H9 (cell line): ENCODE data around the gene CEP83. TPM values are rescaled to one million over a fixed set of nuclear protein-coding genes. Genes with fewer than 3 reads are reported as not detected.

ENCODE experiments used
- DNase-seq: peaks from one replicate; pipeline ENCODE4 v3.0.0-alpha.2; 2017
- H2AFZ ChIP-seq: one replicate; pipeline ENCODE4 v1.6.1; 2013; ENCODE audit warnings: mild to moderate bottlenecking, low read length, control low read depth, moderate library complexity
- H2AK5ac ChIP-seq: 2 replicates; pipeline ENCODE4 v1.6.1; 2013; ENCODE audit warnings: low read length, control low read depth, mixed read lengths; ENCODE audit not compliant: insufficient read length
- H2BK120ac ChIP-seq: one replicate; pipeline ENCODE4 v1.6.1; 2013; ENCODE audit warnings: low read depth, mild to moderate bottlenecking, low read length, control low read depth, inconsistent platforms; ENCODE audit not compliant: poor library complexity, severe bottlenecking
- H2BK12ac ChIP-seq: 2 replicates; pipeline ENCODE4 v1.6.1; 2013; ENCODE audit warnings: low read length, control low read depth, mixed read lengths, low read depth; ENCODE audit not compliant: insufficient read length
- H2BK15ac ChIP-seq: 2 replicates; pipeline ENCODE4 v1.6.1; 2013; ENCODE audit warnings: low read depth, low read length, control low read depth
- H2BK20ac ChIP-seq: one replicate; pipeline ENCODE4 v1.6.1; 2013; ENCODE audit warnings: low read depth, mild to moderate bottlenecking, low read length, control low read depth, inconsistent platforms; ENCODE audit not compliant: poor library complexity, severe bottlenecking
- H2BK5ac ChIP-seq: 2 replicates; pipeline ENCODE4 v1.6.1; 2013; ENCODE audit warnings: low read length, control low read depth, mixed read lengths; ENCODE audit not compliant: insufficient read length
- H3K14ac ChIP-seq: 2 replicates; pipeline ENCODE4 v1.6.1; 2013; ENCODE audit warnings: low read length, control low read depth; ENCODE audit not compliant: insufficient read depth
- H3K18ac ChIP-seq: 2 replicates; pipeline ENCODE4 v1.6.1; 2013; ENCODE audit warnings: low read depth, mild to moderate bottlenecking, mixed read lengths, low read length, control low read depth; ENCODE audit not compliant: insufficient read length
- H3K23ac ChIP-seq: 2 replicates; pipeline ENCODE4 v1.6.1; 2013; ENCODE audit warnings: low read length, control low read depth, mixed read lengths, low read depth; ENCODE audit not compliant: insufficient read length
- H3K23me2 ChIP-seq: 2 replicates; pipeline ENCODE4 v1.6.1; 2013; ENCODE audit warnings: low read depth, mild to moderate bottlenecking, mixed read lengths, low read length, control low read depth; ENCODE audit not compliant: insufficient read length, poor library complexity, severe bottlenecking
- H3K27ac ChIP-seq: 2 replicates; pipeline ENCODE4 v1.5.1; 2013; ENCODE audit warnings: low read length, control low read depth, mixed read lengths, low read depth; ENCODE audit not compliant: insufficient read length
- H3K27me3 ChIP-seq: 2 replicates; pipeline ENCODE4 v1.6.1; 2013; ENCODE audit warnings: low read length, control low read depth, inconsistent platforms; ENCODE audit not compliant: insufficient read depth
- H3K4ac ChIP-seq: 2 replicates; pipeline ENCODE4 v1.6.1; 2013; ENCODE audit warnings: low read depth, mild to moderate bottlenecking, control low read depth, inconsistent platforms, low read length, moderate library complexity
- H3K4me1 ChIP-seq: 2 replicates; pipeline ENCODE4 v1.6.1; 2013; ENCODE audit warnings: low read length, control low read depth, inconsistent platforms; ENCODE audit not compliant: insufficient read depth
- H3K4me2 ChIP-seq: 2 replicates; pipeline ENCODE4 v1.6.1; 2013; ENCODE audit warnings: low read length, control low read depth, mixed read lengths; ENCODE audit not compliant: insufficient read length, insufficient read depth
- H3K56ac ChIP-seq: 2 replicates; pipeline ENCODE4 v1.6.1; 2013; ENCODE audit warnings: low read depth, mild to moderate bottlenecking, mixed read lengths, low read length, control low read depth; ENCODE audit not compliant: insufficient read length
- H3K79me1 ChIP-seq: 2 replicates; pipeline ENCODE4 v1.6.1; 2013; ENCODE audit warnings: low read depth, mild to moderate bottlenecking, moderate library complexity, low read length, control low read depth, inconsistent platforms; ENCODE audit not compliant: insufficient read depth, poor library complexity, severe bottlenecking
- H3K79me2 ChIP-seq: 2 replicates; pipeline ENCODE4 v1.6.1; 2013; ENCODE audit warnings: low read length, control low read depth, inconsistent platforms; ENCODE audit not compliant: insufficient read depth
- H3K9ac ChIP-seq: 2 replicates; pipeline ENCODE4 v1.6.1; 2013; ENCODE audit warnings: low read length, control low read depth, mixed read lengths; ENCODE audit not compliant: insufficient read length; ENCODE audit errors: extremely low read depth
- H3K9me3 ChIP-seq: one replicate; pipeline ENCODE4 v1.6.1; 2013; ENCODE audit warnings: low read depth, low read length, inconsistent platforms; ENCODE audit not compliant: control insufficient read depth
- H3T11ph ChIP-seq: one replicate; pipeline ENCODE4 v1.6.1; 2013; ENCODE audit warnings: mild to moderate bottlenecking, low read length, control low read depth, inconsistent platforms
- H4K20me1 ChIP-seq: one replicate; pipeline ENCODE4 v1.6.1; 2013; ENCODE audit not compliant: control insufficient read depth, insufficient read length, insufficient read depth
- H4K5ac ChIP-seq: 2 replicates; pipeline ENCODE4 v1.6.1; 2013; ENCODE audit warnings: low read depth, mild to moderate bottlenecking, mixed read lengths, low read length, control low read depth; ENCODE audit not compliant: insufficient read length
- H4K8ac ChIP-seq: replicated peaks from 2 replicates; pipeline ENCODE4 v1.6.1; 2013; ENCODE audit warnings: low read length, control low read depth, mixed read lengths, low read depth; ENCODE audit not compliant: insufficient read length
- H4K91ac ChIP-seq: 2 replicates; pipeline ENCODE4 v1.6.1; 2013; ENCODE audit warnings: low read depth, mild to moderate bottlenecking, moderate library complexity, mixed read lengths, low read length, control low read depth; ENCODE audit not compliant: insufficient read length
- H3K27ac Mint-ChIP-seq, 3 experiments: 2 replicates in 2 of 3; 3 replicates in 1 of 3; pipeline ENCODE4 v1.8.0; 2020 to 2021; ENCODE audit warnings: mixed read lengths in 3 of 3, mild to moderate bottlenecking in 1 of 3, moderate library complexity in 1 of 3
- H3K27me3 Mint-ChIP-seq: 2 replicates; pipeline ENCODE4 v1.8.0; 2021; ENCODE audit warnings: low read depth, mild to moderate bottlenecking, moderate library complexity, mixed read lengths
- H3K36me3 Mint-ChIP-seq, 3 experiments: 2 replicates in 2 of 3; 3 replicates in 1 of 3; pipeline ENCODE4 v1.8.0; 2020 to 2021; ENCODE audit warnings: low read depth in 3 of 3, mixed read lengths in 3 of 3; ENCODE audit not compliant: insufficient read depth in 1 of 3
- H3K4me1 Mint-ChIP-seq, 2 experiments: 2 replicates each; pipeline ENCODE4 v1.8.0; 2020; ENCODE audit warnings: mixed read lengths in 2 of 2
- H3K4me3 Mint-ChIP-seq, 2 experiments: 2 replicates in 1 of 2; 3 replicates in 1 of 2; pipeline ENCODE4 v1.8.0; 2020 to 2021; ENCODE audit warnings: mild to moderate bottlenecking in 2 of 2, mixed read lengths in 2 of 2, moderate library complexity in 1 of 2
- H3K9me3 Mint-ChIP-seq, 2 experiments: 2 replicates in 1 of 2; 3 replicates in 1 of 2; pipeline ENCODE4 v1.8.0; 2020; ENCODE audit warnings: mild to moderate bottlenecking in 2 of 2, mixed read lengths in 2 of 2, moderate library complexity in 1 of 2
- WGBS: extraction: QIAGEN DNeasy Blood & Tissue Kit; methylation state at CpG from one replicate; pipeline ENCODE4 v1.1.7; 2013; ENCODE audit warnings: missing lambda C conversion rate, low lambda C conversion rate, mixed read lengths; ENCODE audit not compliant: insufficient read length; ENCODE audit errors: extremely low coverage; 5-methylcytosine and 5-hydroxymethylcytosine counted together
- total RNA-seq: library from RNA; stranded (reverse); gene quantifications from 2 replicates; pipeline ENCODE4 v1.2.1, GENCODE V29; 2021
- TF ChIP-seq, protein P1 (sequence below): fragments of 200-600 bp; sonication (generic); conservative IDR thresholded peaks from 3 replicates; pipeline ENCODE4 v1.8.0; 2021; ENCODE audit warnings: antibody characterized with exemption, mild to moderate bottlenecking

CEP83 gene
- total RNA-seq, 1 experiment from 2014 or later, result 26.5 TPM

- no peak overlapping the region for H2AFZ ChIP-seq
- no peaks in the 10 kb centered on the region for H3K9me3 ChIP-seq
- no peak overlapping the region for H4K91ac ChIP-seq
- DNase-seq, result no peak
- H2BK120ac ChIP-seq, result no peak overlapping the region
- H3K79me2 ChIP-seq, result no peaks in the 10 kb centered on the region
- TF ChIP-seq, protein P1, sequence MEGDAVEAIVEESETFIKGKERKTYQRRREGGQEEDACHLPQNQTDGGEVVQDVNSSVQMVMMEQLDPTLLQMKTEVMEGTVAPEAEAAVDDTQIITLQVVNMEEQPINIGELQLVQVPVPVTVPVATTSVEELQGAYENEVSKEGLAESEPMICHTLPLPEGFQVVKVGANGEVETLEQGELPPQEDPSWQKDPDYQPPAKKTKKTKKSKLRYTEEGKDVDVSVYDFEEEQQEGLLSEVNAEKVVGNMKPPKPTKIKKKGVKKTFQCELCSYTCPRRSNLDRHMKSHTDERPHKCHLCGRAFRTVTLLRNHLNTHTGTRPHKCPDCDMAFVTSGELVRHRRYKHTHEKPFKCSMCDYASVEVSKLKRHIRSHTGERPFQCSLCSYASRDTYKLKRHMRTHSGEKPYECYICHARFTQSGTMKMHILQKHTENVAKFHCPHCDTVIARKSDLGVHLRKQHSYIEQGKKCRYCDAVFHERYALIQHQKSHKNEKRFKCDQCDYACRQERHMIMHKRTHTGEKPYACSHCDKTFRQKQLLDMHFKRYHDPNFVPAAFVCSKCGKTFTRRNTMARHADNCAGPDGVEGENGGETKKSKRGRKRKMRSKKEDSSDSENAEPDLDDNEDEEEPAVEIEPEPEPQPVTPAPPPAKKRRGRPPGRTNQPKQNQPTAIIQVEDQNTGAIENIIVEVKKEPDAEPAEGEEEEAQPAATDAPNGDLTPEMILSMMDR, result no peak
- H3K23me2 ChIP-seq, result no peaks in the 10 kb centered on the region
- Mint-ChIP-seq H3K36me3 (peaks cover 20 to 23% (median 22%) of the 10 kb centered on the region in 3 experiments; a peak in 6 of 7 replicates), H3K4me3 (no peak overlapping the region), H3K9me3 (peaks cover 5 to 7% of the 10 kb centered on the region in 2 experiments; a peak in 4 of 5 replicates), H3K4me1 (peaks cover 4 to 8% of the 10 kb centered on the region in 2 experiments), H3K27me3 (no peaks in the 10 kb centered on the region), H3K27ac (0 out of 7 replicates have a peak overlapping the region, but pooled peaks of 1 of the 3 experiments have one; percentile 0)
- H2BK12ac ChIP-seq, result no peak overlapping the region
- no peaks in the 10 kb centered on the region for H3K79me1 ChIP-seq
- no peak overlapping the region for H4K5ac ChIP-seq
- H4K20me1 ChIP-seq, result no peaks in the 10 kb centered on the region
- no peak overlapping the region for H2AK5ac ChIP-seq
- H2BK5ac ChIP-seq, result no peak overlapping the region
- no peak overlapping the region for H3K18ac ChIP-seq
- WGBS, result no CpG with 5 or more reads among the region's 1 CpG
- no peak overlapping the region for H3K56ac ChIP-seq
- no peaks in the 10 kb centered on the region; the same call in 1 of the 2 replicates for H3K4me1 ChIP-seq
- H3T11ph ChIP-seq, result no peak overlapping the region
- H3K27ac ChIP-seq, result no peak overlapping the region
- H2BK20ac ChIP-seq, result no peak overlapping the region
- H3K4ac ChIP-seq, result no peak overlapping the region
- no peak overlapping the region for H2BK15ac ChIP-seq
- H4K8ac ChIP-seq, result no peak overlapping the region
- no peaks in the 10 kb centered on the region for H3K27me3 ChIP-seq
- no peak overlapping the region for H3K4me2 ChIP-seq
- no peak overlapping the region for H3K14ac ChIP-seq
- H3K9ac ChIP-seq, result no peak overlapping the region
- no peak overlapping the region for H3K23ac ChIP-seq
These were observed 73.2 kb downstream of the CEP83 start for GRCh38 chr12:94386422-94386821.
